Lower leg skin (tissue), 4 donors: ENCODE results near the gene MVK. TPM values are rescaled to one million over a fixed set of nuclear protein-coding genes. Genes with fewer than 3 reads are reported as not detected.

Source experiments
- DNase-seq, 2 donors: peaks; one replicate each; pipeline ENCODE4 v3.0.0-alpha.2; 2019; ENCODE audit warnings: low spot score in 2 of 2
- H3K4me3 ChIP-seq: fragments of 200-600 bp; sonication (generic); 2 replicates; pipeline ENCODE4 v1.5.1; 2017; ENCODE audit warnings: mild to moderate bottlenecking, low read depth; ENCODE audit not compliant: poor library complexity, severe bottlenecking
- CTCF ChIP-seq, 3 donors: fragments of 450-650 bp; IDR thresholded peaks; one replicate each; pipeline ENCODE4 v1.5.1; 2016; ENCODE audit warnings: antibody characterized with exemption in 3 of 3, mild to moderate bottlenecking in 3 of 3, moderate library complexity in 2 of 3
- POLR2A ChIP-seq, 2 donors: fragments of 450-650 bp; IDR thresholded peaks; one replicate each; pipeline ENCODE4 v1.6.1; 2016 to 2017; ENCODE audit warnings: antibody characterized with exemption in 2 of 2, mild to moderate bottlenecking in 1 of 2, moderate library complexity in 1 of 2
- WGBS, 2 donors: methylation state at CpG; one replicate each; pipeline ENCODE4 v1.1.5; 2018; 5-methylcytosine and 5-hydroxymethylcytosine counted together
- intact Hi-C: fragments of 100-400 bp; cut with DNase I; formaldehyde crosslinking; loops from one replicate; pipeline ENCODE4 v1.15.0; 2023; ENCODE audit warnings: low total_unique reads
- total RNA-seq, 4 donors: library from RNA; depleted of rRNA; stranded (reverse); fragments of >200 nt; gene quantifications; one replicate each; pipeline ENCODE4 v1.1.0, GENCODE V29; 2016

Gene MVK
- total RNA-seq, 4 donors from 2014 or later, result 50.1 to 71.9 (median 61.9) TPM

- intact Hi-C loops, result no loop called here
- TF ChIP-seq POLR2A (IDR thresholded peaks at IDR 0.05) (no peak), CTCF (IDR thresholded peaks at IDR 0.05) (no peak)
- DNase-seq, result no peak
- H3K4me3 ChIP-seq, result no peak overlapping the region
- WGBS, 2 donors, result 76 to 79% methylated on average over 8 of the region's 8 CpGs
These were observed 58.7 kb downstream of the MVK start for GRCh38 chr12:109632342-109632741.

GRCh38 chr12:109635717-109636116 is 62.1 kb downstream of the MVK start:
- no peak for DNase-seq
- TF ChIP-seq POLR2A (IDR thresholded peaks at IDR 0.05), result no peak
- no peak for TF ChIP-seq CTCF (IDR thresholded peaks at IDR 0.05)
- 97% methylated on average over 3 of the region's 3 CpGs for WGBS, 2 donors
- no peak overlapping the region for H3K4me3 ChIP-seq
- intact Hi-C loops, result no loop called here

- no peak for DNase-seq
- intact Hi-C loops, result no loop called here
- WGBS, 2 donors, result 9 to 10% methylated on average over 6 of the region's 6 CpGs
- H3K4me3 ChIP-seq, result no peak overlapping the region
- no peak for TF ChIP-seq POLR2A (IDR thresholded peaks at IDR 0.05)
- no peak for TF ChIP-seq CTCF (IDR thresholded peaks at IDR 0.05)
These were observed 63.8 kb downstream of the MVK start for GRCh38 chr12:109637348-109637747.

- TF ChIP-seq POLR2A (IDR thresholded peaks at IDR 0.05) (no peak), CTCF (IDR thresholded peaks at IDR 0.05) (no peak)
- intact Hi-C loops, result no loop called here
- no peak for DNase-seq
- whole genome bisulfite sequencing, 2 donors, result 59 to 72% methylated on average over 3 of the region's 3 CpGs
- no peak overlapping the region for H3K4me3 ChIP-seq
These were observed 64.4 kb downstream of the MVK start for GRCh38 chr12:109637996-109638395.

- no peak for DNase-seq
- WGBS, 2 donors, result 84 to 96% methylated on average over 4 of the region's 4 CpGs
- TF ChIP-seq POLR2A (IDR thresholded peaks at IDR 0.05) (no peak), CTCF (IDR thresholded peaks at IDR 0.05) (no peak)
- no peak overlapping the region for H3K4me3 ChIP-seq
- intact Hi-C loops, result no loop called here
These were observed 65.1 kb downstream of the MVK start for GRCh38 chr12:109638735-109639134.

GRCh38 chr12:109639151-109639872 is 65.7 kb downstream of the MVK start:
- intact Hi-C loops, result no loop called here
- TF ChIP-seq POLR2A (IDR thresholded peaks at IDR 0.05), result no peak
- TF ChIP-seq CTCF (IDR thresholded peaks at IDR 0.05), result no peak
- WGBS, 2 donors, result 77 to 84% methylated on average over 10 of the region's 10 CpGs
- no peak overlapping the region for H3K4me3 ChIP-seq
- no peak for DNase-seq
